Hindlimb muscle (tissue), 1 donor: ENCODE measurements around the gene ZDHHC9. TPM values are rescaled to one million over a fixed set of nuclear protein-coding genes. Genes with fewer than 3 reads are reported as not detected.
"Not testable (repeated sequence)": the region's sequence is repeated elsewhere in the genome, so short reads cannot be mapped to it uniquely, and the experiment has no call there.

Experiments used
- DNase-seq: peaks from one replicate; pipeline ENCODE4 v3.0.0-alpha.2; 2013
- polyA plus RNA-seq: library from polyadenylated mRNA; unstranded; fragments of 120-200 nt; gene quantifications from one replicate; pipeline ENCODE4 v1.2.1, GENCODE V29; 2013; ENCODE audit not compliant: insufficient read length

Gene ZDHHC9
- 33.6 TPM for polyA plus RNA-seq

DNA sequence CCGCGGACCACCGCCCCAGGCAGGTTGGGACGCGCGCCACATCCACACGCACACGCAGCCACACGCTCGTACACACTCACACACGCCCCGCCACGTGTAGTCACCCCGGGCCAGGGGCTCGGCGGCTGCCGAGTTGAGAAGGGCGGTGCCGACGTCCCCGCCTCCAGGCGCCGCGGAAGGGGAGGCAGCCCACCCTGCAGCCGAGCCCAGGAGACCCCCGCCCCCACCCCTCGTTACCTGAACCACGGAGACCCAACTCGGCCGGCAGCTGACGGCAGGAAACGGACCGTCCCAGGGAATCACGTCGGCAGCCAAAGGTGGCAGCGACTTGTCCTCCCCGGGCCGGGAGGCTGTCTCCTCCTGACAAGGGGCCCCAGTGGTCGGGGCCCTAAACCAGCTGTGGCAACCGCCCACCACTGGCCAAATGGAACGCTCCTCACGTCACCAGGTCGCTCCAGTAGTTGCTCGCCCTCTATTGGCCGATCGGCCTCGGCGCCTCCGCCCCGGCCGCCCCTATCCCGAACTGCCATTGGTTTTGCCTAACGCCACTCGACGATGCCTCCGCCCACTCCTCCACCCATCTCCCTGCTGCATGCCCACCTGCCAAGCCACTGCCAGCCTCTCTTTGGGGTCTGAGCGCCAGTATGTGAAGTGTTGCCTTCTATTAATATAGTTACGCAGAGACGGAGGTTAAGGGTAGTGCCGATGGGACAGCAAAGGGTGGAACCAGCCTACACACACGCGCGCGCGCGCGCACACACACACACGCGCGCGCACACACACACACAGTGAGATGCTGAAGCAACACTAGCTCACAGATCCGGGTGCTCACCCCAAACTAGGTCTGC is at the start of gene ZDHHC9:
ZDHHC9 (minus strand) TSS at position 428 of the 848 bp plus-strand sequence. CDS start 1,941 bp downstream, outside the sequence.
- DNase-seq = peak; percentile 88

DNA sequence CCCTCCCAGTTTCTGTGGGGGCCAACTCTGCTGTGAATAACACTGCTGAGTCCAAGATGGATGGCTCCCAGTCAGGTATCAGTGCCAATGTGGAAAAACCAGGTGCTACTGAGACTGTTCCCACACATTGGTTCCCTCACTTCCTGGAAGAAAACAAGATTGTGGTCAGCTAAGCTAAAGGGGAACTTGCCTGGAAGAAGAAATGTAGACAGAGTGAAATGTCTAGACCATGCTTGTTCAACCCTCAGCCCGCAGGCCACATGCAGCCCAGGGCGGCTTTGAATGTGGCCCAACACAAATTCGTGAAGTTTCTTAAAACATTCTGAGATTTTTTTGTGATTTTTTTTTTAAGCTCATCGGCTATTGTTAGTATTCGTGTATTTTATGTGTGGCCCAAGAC is 33.7 kb upstream of the ZDHHC9 start:
- DNase-seq = no peak

DNA sequence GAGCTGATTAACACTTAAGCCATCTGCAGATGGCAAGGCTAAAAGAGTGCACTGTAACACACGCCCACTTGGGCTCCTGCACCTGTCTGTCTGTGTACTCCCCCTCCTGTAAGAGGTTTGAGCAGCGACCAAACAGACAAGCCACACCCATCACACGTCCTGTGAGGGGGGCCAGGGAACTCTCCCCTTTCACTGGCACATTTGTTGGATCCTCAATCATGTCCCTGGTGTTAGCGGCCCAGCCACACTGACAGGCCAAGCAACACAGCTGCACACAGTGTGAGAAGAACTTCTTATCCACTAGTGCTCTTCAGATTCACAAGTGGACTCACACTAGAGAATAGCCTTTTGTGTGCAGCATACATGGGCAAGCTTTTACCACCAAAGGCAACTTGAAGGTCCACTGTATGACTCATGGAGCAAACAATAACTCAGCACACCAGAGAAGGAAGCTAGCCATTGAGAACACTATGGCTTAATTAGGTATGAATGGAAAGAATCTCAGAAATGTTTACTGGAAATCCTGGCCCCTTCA is 33.2 kb upstream of the ZDHHC9 start:
- no peak for DNase-seq

DNA sequence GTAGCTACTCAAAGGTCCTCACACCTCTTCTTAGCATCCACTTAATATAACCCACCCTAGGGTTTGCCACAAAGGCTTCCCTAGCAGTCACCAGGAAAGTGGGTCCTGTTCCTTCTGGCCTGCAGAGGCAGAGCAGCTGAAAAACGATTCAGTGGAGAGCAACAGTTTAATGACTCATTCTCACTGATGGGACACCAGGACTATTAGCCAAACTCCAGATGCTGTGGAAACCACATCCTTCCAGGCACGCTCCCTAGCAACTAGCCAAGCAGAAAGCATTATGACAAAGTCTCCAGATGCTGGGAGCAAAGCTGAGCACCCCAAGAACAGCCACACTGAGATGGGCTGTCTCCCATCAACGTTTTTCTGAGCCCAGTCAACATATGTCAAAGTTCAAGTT is 32.0 kb upstream of the ZDHHC9 start:
- DNase-seq = no peak

DNA sequence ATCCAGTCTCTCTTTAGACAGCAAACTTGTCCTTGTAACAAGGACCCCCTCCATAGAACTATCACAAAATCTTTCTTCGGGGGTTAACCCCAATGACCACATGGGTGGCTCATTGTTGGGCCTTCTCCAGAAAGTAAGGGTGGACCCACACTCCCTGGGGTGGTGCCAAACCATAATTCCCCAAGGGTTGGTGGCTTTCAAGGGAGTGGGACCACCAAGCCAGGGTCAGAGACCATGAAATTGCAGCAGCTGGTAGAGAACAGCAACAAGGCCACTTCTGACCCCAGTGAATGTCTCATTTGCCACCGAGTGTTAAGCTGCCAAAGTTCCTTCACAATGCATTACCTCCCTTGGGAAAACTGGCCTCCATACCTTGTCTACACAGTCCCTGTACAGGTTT is 28.8 kb upstream of the ZDHHC9 start:
- DNase-seq = no peak

DNA sequence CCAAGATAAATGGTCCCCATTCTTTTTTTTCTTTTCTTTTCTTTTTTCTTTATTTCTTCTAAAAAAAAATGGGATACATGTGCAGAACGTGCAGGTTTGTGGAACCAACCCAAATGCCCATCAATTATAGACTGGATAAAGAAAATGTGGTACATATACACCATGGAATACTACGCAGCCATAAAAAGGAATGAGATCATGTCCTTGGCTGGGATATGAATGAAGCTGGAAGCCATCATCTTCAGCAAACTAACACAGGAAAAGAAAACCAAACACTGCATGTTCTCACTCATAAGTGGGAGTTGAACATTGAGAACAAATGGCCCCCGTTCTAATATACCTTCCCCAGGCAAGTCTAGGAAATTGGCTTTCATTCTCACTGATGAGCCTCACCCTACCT is 22.6 kb upstream of the ZDHHC9 start:
- not testable (repeated sequence) for DNase-seq

DNA sequence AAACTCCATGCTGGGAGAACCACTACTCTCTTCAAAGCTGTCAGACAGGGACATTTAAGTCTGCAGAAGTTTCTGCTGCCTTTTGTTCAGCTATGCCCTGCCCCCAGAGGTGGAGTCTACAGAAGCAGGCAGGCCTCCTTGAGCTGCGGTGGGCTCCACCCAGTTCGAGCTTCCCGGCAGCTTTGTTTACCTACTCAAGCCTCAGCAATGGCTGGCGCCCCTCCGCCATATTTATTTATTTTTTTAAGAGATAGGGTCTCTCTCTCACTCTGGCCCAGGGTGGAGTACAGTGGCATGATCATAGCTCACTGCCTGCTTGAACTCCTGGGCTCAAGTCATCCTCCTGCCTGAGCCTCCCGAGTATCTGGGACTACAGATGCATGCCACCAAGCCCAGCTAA is 15.4 kb upstream of the ZDHHC9 start:
- DNase-seq = not testable (repeated sequence)

DNA sequence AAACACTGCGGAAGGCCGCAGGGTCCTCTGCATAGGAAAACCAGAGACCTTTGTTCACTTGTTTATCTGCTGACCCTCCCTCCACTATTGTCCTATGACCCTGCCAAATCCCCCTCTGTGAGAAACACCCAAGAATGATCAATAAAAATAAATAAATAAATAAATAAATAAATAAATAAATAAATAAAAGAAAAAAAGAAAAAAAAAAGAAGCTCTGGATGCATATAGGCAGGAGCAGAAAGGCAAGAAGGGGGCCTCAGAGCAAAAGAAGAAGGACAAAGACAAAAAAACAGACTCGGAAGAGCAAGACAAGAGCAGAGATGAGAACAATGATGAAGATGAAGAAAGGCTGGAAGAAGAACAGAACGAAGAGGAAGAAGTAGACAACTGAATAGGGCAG is 8.1 kb upstream of the ZDHHC9 start:
- DNase-seq = not testable (repeated sequence)

DNA sequence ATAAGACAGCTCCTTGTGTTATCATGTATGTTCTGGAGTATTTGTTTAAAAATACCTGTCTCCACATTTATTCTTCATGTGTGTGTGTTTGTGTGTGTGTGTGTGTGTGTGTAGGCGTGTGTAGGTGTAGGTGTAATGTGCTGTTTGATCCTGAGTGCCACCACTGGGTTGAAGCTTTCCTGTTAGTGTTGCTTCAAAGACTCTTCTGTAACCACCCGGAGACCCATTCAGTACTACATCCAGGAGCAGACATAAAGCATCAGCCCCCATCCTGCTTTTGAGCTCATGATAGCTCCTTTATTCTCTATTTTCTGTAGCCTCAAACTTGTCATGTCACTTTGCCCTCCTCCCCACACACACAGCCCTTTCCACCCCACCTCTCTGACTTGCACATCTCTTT is 3.0 kb upstream of the ZDHHC9 start:
- DNase-seq = no peak

DNA sequence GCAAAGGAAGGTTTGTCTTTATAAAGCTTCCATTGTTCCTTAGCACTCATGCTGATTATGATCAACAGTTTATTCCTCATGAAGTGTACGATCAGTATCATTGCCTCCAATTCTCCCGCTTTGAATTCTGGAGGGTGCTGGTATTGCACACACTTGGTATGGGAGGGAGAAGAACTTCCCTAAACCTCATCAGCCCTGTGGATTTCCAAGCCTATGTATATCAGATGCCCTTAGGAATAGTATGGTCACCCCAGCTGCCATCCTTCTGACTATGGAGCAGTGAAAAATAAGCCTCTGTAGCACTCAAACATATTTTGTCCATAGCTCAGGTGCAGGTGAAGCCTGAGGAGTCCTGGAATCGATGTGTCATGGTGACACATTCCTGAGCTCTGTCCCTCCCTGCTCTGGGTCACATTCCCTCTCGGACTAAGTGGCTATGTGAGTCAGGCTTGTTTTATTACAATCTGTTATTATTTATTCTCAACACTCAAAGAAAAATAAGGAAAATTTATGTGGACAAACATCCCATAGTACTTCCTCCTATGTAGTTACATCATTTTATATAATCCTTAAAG is 2.0 kb upstream of the ZDHHC9 start:
- no peak for DNase-seq

DNA sequence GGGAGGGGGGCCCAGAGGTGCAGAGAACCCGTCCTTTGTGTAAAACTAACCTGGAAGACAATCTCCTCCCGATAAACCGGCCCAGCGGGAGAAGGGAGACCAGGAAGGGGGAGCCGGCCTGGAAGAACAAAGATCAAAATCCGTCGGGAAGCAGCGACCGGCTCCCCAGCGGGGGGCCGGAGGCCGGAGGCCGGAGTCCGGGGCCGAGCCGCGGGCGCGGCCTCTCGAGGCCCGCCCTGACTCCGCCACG is 552 bp downstream of the ZDHHC9 start:
- no peak for DNase-seq

DNA sequence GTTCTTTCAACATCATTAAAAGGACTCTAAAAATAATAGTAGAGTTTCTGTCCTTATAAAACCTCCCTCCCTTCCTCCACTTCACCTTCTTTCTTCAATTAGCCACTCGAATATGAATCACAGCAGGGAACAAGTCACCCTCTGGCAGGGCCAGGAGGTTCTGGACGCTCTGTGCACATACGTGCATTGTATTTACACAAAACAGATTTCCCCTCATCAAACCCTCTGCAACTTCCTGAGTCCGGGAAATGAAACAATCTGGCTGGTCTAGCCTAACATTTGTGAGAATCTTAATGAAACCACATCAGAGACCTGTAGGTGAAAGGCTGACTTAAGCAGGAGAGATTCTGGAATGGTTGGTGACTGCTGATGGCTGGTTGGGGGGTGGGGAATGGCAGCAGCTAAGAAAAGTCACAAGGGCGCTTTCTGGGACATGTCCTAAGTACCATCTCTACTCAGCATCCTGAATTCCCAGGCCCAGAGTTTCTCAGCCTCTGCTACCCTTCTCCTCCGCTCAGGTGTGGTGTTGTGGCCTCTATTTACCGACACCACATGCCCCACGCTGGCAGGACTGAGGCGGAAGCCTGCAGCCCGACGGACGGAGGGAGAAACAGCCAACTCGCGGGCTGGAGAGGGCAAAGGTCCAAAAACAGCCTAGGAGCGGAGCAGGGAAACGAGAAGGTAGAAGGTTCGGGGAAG is 1.0 kb downstream of the ZDHHC9 start:
- DNase-seq = no peak

DNA sequence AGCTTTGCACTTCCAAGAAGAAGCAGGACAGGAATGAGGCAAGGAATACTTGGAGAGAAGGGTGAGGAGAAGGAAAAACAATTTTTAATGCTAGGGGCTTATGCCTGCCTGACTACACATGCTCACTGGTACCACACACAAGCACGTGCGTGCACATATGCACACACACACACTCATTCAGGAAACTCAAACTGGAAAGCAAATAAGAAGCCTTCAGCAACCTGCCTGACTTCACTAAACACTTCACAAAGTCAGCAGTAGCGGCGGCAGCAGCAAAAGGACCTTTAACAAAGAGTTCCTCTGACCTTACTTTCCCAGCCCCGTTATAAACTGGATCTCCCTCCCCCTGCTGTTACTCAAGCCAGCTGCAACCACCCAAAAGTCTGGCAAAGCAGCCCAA is 3.3 kb downstream of the ZDHHC9 start:
- no peak for DNase-seq

DNA sequence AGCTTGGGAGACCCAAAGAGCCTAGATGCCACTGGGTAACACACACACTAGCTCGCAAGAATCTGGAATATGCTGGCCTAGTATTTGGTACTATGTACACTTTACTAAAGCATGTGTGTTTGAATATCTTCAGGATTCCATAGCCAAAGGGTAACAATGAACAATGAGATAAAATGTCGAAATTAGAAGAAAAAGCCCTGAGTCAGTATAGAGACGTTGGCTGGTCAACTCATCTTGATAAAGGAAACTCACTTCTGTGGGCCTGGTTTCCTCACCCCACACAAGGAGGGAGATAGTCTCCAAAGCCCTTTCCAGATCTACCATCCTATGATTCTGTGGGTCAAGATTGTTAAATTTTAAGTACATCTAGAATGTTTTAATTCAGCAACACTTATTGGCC is 6.9 kb downstream of the ZDHHC9 start:
- DNase-seq = no peak

DNA sequence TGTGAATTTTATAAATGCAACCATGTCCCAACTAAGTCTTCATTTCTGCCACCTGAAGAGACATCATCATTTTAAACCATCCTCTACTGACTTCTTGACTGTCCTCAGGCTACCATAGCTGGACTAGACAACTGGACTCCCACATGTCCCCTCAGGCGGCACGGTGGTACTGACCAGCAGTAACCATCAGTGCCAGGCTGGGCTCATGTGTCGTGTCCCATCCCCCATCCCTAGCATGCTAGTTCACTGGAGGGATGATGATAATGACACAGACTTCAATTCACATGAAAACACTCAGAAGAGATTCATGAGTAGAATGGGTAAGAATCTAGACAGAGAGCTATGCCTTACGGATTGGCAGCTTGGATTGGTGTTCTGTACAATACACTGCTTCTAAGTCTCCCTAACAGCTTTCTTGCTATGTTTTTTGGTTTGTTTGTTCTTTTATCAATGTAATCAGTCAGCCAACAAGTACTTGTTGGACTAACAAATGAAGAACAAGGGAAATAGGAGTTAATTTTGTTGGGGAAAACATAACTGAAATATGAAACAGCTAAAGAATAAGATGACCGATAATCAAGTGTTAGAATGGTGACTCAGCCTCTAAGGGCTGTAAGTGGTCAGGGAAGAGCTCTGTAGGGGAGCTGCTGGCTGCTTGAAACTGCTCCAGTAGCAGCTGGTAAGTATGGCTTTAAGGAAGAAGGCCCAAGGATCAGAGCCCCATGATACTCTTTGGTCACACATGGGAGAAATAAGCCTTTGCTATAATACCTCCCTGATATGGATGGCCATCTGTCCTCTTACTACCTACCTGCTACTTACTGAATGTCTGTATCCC is 10.3 kb downstream of the ZDHHC9 start:
- DNase-seq = no peak

DNA sequence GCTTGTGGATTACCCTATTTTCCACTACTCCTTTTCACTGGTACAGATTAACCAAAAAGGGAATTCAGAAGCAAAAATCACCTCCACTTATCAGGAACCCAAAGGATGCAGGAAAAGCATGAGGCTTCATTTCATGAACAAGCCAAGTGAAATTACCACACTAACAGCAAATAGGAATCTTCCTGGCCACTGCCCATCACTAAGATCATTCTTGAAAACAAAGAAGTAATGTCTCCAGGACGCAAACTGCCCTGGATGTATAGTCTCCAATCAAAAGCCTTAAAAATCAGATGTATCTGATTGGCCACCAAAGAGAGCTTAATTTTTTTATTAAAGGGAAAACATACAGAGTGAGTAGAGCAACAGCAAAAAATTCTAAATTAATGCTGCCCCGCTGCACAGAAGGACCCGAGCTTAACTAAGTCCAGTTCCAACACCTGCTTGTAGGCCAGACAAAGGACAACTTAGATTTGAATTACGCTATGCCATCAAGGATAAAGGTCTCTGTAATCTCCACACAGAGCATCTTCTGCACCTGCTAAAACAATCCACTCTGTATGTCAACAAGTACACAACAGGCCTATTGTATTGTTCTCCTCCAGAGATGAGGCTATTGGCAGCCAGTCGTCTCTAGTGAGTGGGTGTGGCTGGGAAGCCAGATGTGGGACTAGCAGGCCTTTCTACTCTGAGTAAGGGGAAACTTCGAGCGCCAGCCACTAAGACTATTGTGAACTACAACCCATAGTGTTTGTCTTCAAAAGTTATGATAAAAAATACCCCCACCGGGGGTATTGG is 12.4 kb downstream of the ZDHHC9 start:
- DNase-seq = peak; percentile 34

DNA sequence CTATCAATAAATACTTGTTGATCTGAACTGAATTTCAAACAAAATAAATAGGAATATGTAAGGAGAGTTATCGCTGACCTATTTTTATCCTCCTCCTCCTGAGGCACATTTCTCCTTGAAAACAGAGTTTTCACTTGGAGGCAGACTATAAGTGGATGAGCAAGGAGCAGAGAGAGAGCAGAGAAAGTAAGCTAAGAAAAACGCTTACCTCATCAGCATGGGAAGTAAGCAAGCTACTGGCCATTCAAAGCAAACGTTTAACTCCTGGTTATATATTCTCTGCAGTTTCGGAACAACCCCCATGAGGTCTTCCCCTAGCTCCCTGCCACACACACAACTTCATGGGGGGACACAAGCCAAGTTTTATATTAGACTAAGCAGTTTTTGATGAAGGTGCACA is 13.2 kb downstream of the ZDHHC9 start:
- DNase-seq = no peak

DNA sequence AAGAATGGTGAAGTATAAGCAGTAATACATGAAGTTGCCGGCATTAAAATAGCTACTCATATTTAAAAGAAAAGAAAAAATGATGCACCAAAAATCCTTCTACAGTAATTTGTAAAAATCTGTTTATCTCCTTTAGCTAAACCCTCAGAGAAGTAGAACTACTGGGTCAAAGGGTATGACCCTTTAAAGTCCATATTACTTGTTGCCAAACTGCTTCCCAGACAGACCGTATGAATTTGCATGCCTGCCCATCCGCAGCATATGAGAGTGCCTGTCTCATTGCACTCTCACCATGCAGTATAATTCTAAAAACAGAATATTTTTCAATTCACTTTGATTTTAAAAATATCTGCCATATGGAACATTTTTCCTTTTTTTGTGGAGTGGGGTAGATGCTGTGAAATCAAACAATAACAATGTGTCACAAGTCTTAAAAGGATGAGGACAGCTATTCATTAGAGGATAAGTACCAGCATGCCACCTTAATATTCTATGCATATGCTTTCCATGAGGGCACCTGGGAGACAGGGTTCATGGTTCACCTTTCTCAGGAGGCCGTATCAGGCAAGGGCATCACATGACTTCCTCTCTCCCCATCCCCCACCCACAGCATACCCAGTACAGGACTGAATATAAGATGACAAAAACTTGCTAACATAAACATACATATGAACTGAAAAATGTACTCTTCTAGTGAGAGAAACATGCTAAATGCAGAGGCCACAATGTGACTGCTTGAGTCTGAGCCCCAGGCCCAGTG is 17.8 kb downstream of the ZDHHC9 start:
- DNase-seq = no peak

DNA sequence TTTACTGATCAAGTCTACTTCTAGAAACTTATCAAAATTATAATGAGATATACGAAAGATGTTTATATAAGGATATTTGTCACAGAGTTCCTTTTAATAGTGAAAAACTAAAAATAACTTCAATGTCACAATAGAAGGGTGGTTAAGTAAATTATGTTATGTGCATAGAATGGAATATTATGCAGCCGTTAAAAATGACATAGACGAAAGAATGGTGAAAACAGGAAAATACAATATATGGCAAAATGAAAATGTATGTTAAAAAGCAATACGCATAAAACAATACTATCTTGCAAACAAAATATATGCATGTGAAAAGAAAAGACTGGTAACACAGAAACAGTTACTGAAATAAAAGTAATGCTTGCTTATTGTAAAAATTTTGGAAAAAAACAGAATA is 19.1 kb downstream of the ZDHHC9 start:
- no peak for DNase-seq

DNA sequence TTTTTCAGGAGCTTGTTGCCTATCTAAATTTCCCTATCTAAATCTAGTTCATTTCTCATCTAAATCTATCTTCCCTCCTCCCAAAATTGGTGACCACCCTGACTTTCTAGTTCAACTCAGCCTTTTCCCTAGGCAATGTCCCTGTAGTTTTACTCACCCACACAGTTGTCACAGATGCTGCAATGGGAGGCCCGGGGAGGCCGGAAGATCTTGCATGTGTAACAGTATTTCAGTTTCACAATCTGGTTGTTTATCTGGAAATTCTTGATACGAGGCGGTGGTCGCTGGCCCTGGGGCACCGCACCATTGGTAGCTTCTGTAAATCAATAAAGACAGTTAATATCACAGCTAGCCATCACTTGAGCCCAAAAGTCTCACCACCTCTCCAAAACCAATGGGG is 20.2 kb downstream of the ZDHHC9 start:
- DNase-seq = no peak

DNA sequence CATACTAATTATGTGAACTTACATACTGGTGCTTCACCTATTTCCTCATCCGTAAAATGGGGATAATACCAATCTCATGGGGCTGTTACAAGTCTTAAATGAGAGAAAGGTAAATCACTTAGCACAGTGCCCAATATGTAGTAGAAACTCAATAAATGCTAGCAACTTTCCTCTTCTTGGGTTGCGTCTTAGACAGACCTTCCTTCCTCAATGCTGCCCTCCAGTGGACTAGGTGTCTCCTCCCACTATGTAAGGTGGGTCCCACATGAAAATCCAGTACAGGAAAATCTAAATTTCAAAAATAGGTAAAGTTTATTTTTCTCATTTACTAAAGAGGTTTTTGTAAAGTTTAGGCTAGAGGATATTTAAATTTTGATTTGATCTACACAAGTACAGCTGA is 20.6 kb downstream of the ZDHHC9 start:
- peak; percentile 23 for DNase-seq
